ENCODE results near the gene RERE.

- TF ChIP-seq CTCF (IDR thresholded peaks at IDR 0.05) (no peak), EP300 (IDR thresholded peaks at IDR 0.05) (no peak), POLR2A (IDR thresholded peaks at IDR 0.05) (no peak)
These were observed 138.0 kb downstream of the RERE start for GRCh38 chr1:8679395-8679800.
